Bronchial epithelial cell (primary cell): ENCODE results near the gene NOL4L. TPM values are rescaled to one million over a fixed set of nuclear protein-coding genes. Genes with fewer than 3 reads are reported as not detected.
A peak's percentile ranks its signal among the peaks of the same experiment; 100 is the strongest.

ENCODE experiments used
- DNase-seq: peaks from one replicate; pipeline ENCODE4 v3.0.0-alpha.2; 2010; ENCODE audit warnings: low read depth
- FAIRE-seq: peaks from 2 replicates; lab custom pipeline; 2011; peaks lifted over from hg19 to GRCh38; lab: Jason Lieb, UNC
- H3K27me3 ChIP-seq: 2 replicates; pipeline ENCODE4 v1.5.1; 2011; ENCODE audit warnings: low read length; ENCODE audit not compliant: control insufficient read depth, insufficient read depth
- H3K36me3 ChIP-seq: 2 replicates; pipeline ENCODE4 v1.5.1; 2011; ENCODE audit warnings: low read length; ENCODE audit not compliant: control insufficient read depth, insufficient read depth
- H3K4me3 ChIP-seq: 2 replicates; pipeline ENCODE4 v1.5.1; 2011; ENCODE audit warnings: mild to moderate bottlenecking, low read depth, low read length, control low read depth
- CTCF ChIP-seq: IDR thresholded peaks from 2 replicates; pipeline ENCODE4 v1.5.1; 2011; ENCODE audit warnings: mild to moderate bottlenecking, moderate library complexity, low read length, control low read depth, inconsistent platforms; ENCODE audit not compliant: insufficient read depth, severe bottlenecking
- total RNA-seq: library from RNA; depleted of rRNA; stranded (reverse); fragments of >200 nt; gene quantifications from 2 replicates; pipeline ENCODE4 v1.2.1, GENCODE V29; 2014

Gene NOL4L
- total RNA-seq, 1 donor from 2014 or later: 1.8 TPM

- no peaks in the 10 kb centered on the region for H3K36me3 ChIP-seq
- DNase-seq (no peak), FAIRE-seq (no peak)
- TF ChIP-seq CTCF: no peak
- H3K4me3 ChIP-seq: no peak overlapping the region
- H3K27me3 ChIP-seq: peaks cover 7% of the 10 kb centered on the region
These were observed 45.9 kb downstream of the NOL4L start for GRCh38 chr20:32539026-32539816.

- Histone ChIP-seq H3K4me3 (no peak overlapping the region), H3K36me3 (no peaks in the 10 kb centered on the region), H3K27me3 (peaks cover 10% of the 10 kb centered on the region)
- DNase-seq (no peak), FAIRE-seq (no peak)
- no peak for TF ChIP-seq CTCF
These were observed 46.6 kb downstream of the NOL4L start for GRCh38 chr20:32538526-32538939.

- Histone ChIP-seq H3K27me3 (peaks cover 8% of the 10 kb centered on the region), H3K4me3 (no peak overlapping the region), H3K36me3 (no peaks in the 10 kb centered on the region)
- DNase-seq (no peak), FAIRE-seq (no peak)
- no peak for TF ChIP-seq CTCF
These were observed 47.2 kb downstream of the NOL4L start for GRCh38 chr20:32537657-32538525.

- DNase-seq: no peak
- Histone ChIP-seq H3K27me3 (peaks cover 7% of the 10 kb centered on the region), H3K4me3 (peak overlapping the region; percentile 40), H3K36me3 (no peaks in the 10 kb centered on the region)
- FAIRE-seq: no peak
- no peak for TF ChIP-seq CTCF
These were observed 48.1 kb downstream of the NOL4L start for GRCh38 chr20:32536851-32537656.

GRCh38 chr20:32535953-32536823 lies 48.9 kb downstream of the NOL4L start:
- Histone ChIP-seq H3K4me3 (peak overlapping the region; percentile 40), H3K36me3 (no peaks in the 10 kb centered on the region), H3K27me3 (peaks cover 5% of the 10 kb centered on the region)
- no peak for DNase-seq
- FAIRE-seq: no peak
- no peak for TF ChIP-seq CTCF
